Gastrocnemius medialis (tissue), 4 donors: ENCODE results near the gene ALDH8A1. TPM values are rescaled to one million over a fixed set of nuclear protein-coding genes. Genes with fewer than 3 reads are reported as not detected.

Source experiments
- ATAC-seq, 2 donors: fragments of 150-250 bp; one replicate each; pipeline ENCODE4 v1.9.1; 2016
- DNase-seq, 2 donors: peaks; one replicate each; pipeline ENCODE4 v3.0.0-alpha.2; 2019
- H3K27ac ChIP-seq, 4 donors: fragments of 200-600 bp; sonication (generic); 1 replicate in 1 of 4; 2 replicates in 3 of 4; pipeline ENCODE4 v1.5.1; 2016 to 2018; ENCODE audit warnings: mild to moderate bottlenecking in 2 of 4, moderate library complexity in 1 of 4
- H3K27me3 ChIP-seq, 3 donors: fragments of 200-600 bp; sonication (generic) in 2 of 3; 1 replicate in 1 of 3; 2 replicates in 2 of 3; pipeline versions ENCODE4 v1.5.1 to v1.6.0; 2016 to 2019; ENCODE audit warnings: mild to moderate bottlenecking in 1 of 3, moderate library complexity in 1 of 3
- H3K36me3 ChIP-seq, 2 donors: fragments of 200-600 bp; sonication (generic) in 1 of 2; one replicate each; pipeline ENCODE4 v1.5.1; 2017 to 2018
- H3K4me1 ChIP-seq, 2 donors: fragments of 200-600 bp; sonication (generic) in 1 of 2; one replicate each; pipeline ENCODE4 v1.5.1; 2016 to 2017; ENCODE audit warnings: mild to moderate bottlenecking in 2 of 2
- H3K4me3 ChIP-seq, 4 donors: fragments of 200-600 bp; sonication (generic) in 3 of 4; 1 replicate in 1 of 4; 2 replicates in 3 of 4; pipeline ENCODE4 v1.5.1; 2016 to 2019; ENCODE audit warnings: mild to moderate bottlenecking in 2 of 4
- H3K9me3 ChIP-seq, 3 donors: fragments of 200-600 bp; sonication (generic) in 2 of 3; 1 replicate in 1 of 3; 2 replicates in 2 of 3; pipeline ENCODE4 v1.5.1; 2016 to 2019
- CTCF ChIP-seq, 5 experiments: fragments of 450-650 bp in 3 of 5; fragments of 200-600 bp in 2 of 5; sonication (generic) in 2 of 5; IDR thresholded peaks in 4 of 5; conservative IDR thresholded peaks in 1 of 5; 1 replicate in 4 of 5; 2 replicates in 1 of 5; pipeline ENCODE4 v1.5.1; 2016 to 2019; ENCODE audit warnings: antibody characterized with exemption in 5 of 5, mild to moderate bottlenecking in 3 of 5, moderate library complexity in 3 of 5
- POLR2A ChIP-seq, 2 donors: fragments of 450-650 bp; IDR thresholded peaks; one replicate each; pipeline ENCODE4 v1.6.1; 2017; ENCODE audit warnings: antibody characterized with exemption in 2 of 2, mild to moderate bottlenecking in 2 of 2, moderate library complexity in 2 of 2
- in situ Hi-C, 4 donors: fragments of 200-750 bp; cut with MboI; loops; one replicate each; pipeline versions ENCODE4 v1.15.0 to v1.8.0; 2017; ENCODE audit warnings: low sequenced_read_pairs in 4 of 4
- intact Hi-C: fragments of 100-400 bp; cut with DNase I; formaldehyde crosslinking; loops from one replicate; pipeline ENCODE4 v1.15.1; 2023; ENCODE audit warnings: low total_unique reads
- total RNA-seq, 4 donors: library from RNA; depleted of rRNA; stranded (reverse); fragments of >200 nt; gene quantifications; one replicate each; pipeline versions ENCODE4 v1.1.0 to v1.2.3, GENCODE V29; 2016

Gene ALDH8A1
- total RNA-seq, 4 donors from 2014 or later, result 0.55 to 2.1 (median 0.58) TPM; not detected in 1

GRCh38 chr6:134964451-134965203 lies 14.7 kb upstream of the ALDH8A1 start:
- H3K36me3 ChIP-seq, result peaks cover 3 to 28% of the 10 kb centered on the region in 2 donors
- DNase-seq (no peak), ATAC-seq (no peak)
- no peak overlapping the region for H3K27ac ChIP-seq
- intact Hi-C loops, result no loop called here
- no peaks in the 10 kb centered on the region for H3K27me3 ChIP-seq
- peaks cover 0 to 4% (median 0%) of the 10 kb centered on the region in 3 donors for H3K9me3 ChIP-seq
- no peaks in the 10 kb centered on the region for H3K4me1 ChIP-seq
- in situ Hi-C loops, result no loop called here
- no peak overlapping the region for H3K4me3 ChIP-seq
- TF ChIP-seq POLR2A (IDR thresholded peaks at IDR 0.05) (no peak), CTCF (IDR thresholded peaks at IDR 0.05 in 4 of 5, conservative IDR thresholded peaks at IDR 0.05 in 1 of 5) (no peak)

GRCh38 chr6:134962421-134962820 lies 12.5 kb upstream of the ALDH8A1 start:
- in situ Hi-C loops, result no loop called here

GRCh38 chr6:134961366-134961765 lies 11.5 kb upstream of the ALDH8A1 start:
- Histone ChIP-seq H3K4me3 (no peak overlapping the region), H3K27me3 (no peaks in the 10 kb centered on the region), H3K4me1 (no peaks in the 10 kb centered on the region), H3K36me3 (peaks cover 3 to 37% of the 10 kb centered on the region in 2 donors), H3K9me3 (peaks cover 0 to 4% (median 0%) of the 10 kb centered on the region in 3 donors), H3K27ac (no peak overlapping the region)
- ATAC-seq (no peak), DNase-seq (no peak)
- intact Hi-C loops, result no loop called here
- in situ Hi-C loops, result no loop called here
- TF ChIP-seq POLR2A (IDR thresholded peaks at IDR 0.05) (no peak), CTCF (IDR thresholded peaks at IDR 0.05 in 4 of 5, conservative IDR thresholded peaks at IDR 0.05 in 1 of 5) (no peak)

More at GRCh38 chr6:134962421-134962820, 12.5 kb upstream of the ALDH8A1 start:
- Histone ChIP-seq H3K27me3 (no peaks in the 10 kb centered on the region), H3K36me3 (peaks cover 3 to 37% of the 10 kb centered on the region in 2 donors), H3K27ac (no peak overlapping the region), H3K4me3 (no peak overlapping the region), H3K4me1 (no peaks in the 10 kb centered on the region), H3K9me3 (peaks cover 0 to 4% (median 0%) of the 10 kb centered on the region in 3 donors)
- DNase-seq (no peak), ATAC-seq (no peak)
- no peak for TF ChIP-seq POLR2A (IDR thresholded peaks at IDR 0.05)
- TF ChIP-seq CTCF (IDR thresholded peaks at IDR 0.05 in 4 of 5, conservative IDR thresholded peaks at IDR 0.05 in 1 of 5), result no peak
- intact Hi-C loops, result no loop called here

GRCh38 chr6:134959603-134960002 lies 9.7 kb upstream of the ALDH8A1 start:
- Histone ChIP-seq H3K9me3 (peaks cover 0 to 4% (median 0%) of the 10 kb centered on the region in 3 donors), H3K27me3 (no peaks in the 10 kb centered on the region), H3K27ac (no peak overlapping the region), H3K4me3 (no peak overlapping the region), H3K4me1 (no peaks in the 10 kb centered on the region), H3K36me3 (peaks cover 0 to 24% of the 10 kb centered on the region in 2 donors)
- DNase-seq (no peak), ATAC-seq (no peak)
- intact Hi-C loops, result no loop called here
- TF ChIP-seq POLR2A (IDR thresholded peaks at IDR 0.05), result no peak
- no peak for TF ChIP-seq CTCF (IDR thresholded peaks at IDR 0.05 in 4 of 5, conservative IDR thresholded peaks at IDR 0.05 in 1 of 5)
- in situ Hi-C loops, result no loop called here
